Measurements from ENCODE around the gene CHST15. TPM values are rescaled to one million over a fixed set of nuclear protein-coding genes. Genes with fewer than 3 reads are reported as not detected.

Gene CHST15
- total RNA-seq, 1 experiment from 2014 or later = 17.1 TPM

DNA sequence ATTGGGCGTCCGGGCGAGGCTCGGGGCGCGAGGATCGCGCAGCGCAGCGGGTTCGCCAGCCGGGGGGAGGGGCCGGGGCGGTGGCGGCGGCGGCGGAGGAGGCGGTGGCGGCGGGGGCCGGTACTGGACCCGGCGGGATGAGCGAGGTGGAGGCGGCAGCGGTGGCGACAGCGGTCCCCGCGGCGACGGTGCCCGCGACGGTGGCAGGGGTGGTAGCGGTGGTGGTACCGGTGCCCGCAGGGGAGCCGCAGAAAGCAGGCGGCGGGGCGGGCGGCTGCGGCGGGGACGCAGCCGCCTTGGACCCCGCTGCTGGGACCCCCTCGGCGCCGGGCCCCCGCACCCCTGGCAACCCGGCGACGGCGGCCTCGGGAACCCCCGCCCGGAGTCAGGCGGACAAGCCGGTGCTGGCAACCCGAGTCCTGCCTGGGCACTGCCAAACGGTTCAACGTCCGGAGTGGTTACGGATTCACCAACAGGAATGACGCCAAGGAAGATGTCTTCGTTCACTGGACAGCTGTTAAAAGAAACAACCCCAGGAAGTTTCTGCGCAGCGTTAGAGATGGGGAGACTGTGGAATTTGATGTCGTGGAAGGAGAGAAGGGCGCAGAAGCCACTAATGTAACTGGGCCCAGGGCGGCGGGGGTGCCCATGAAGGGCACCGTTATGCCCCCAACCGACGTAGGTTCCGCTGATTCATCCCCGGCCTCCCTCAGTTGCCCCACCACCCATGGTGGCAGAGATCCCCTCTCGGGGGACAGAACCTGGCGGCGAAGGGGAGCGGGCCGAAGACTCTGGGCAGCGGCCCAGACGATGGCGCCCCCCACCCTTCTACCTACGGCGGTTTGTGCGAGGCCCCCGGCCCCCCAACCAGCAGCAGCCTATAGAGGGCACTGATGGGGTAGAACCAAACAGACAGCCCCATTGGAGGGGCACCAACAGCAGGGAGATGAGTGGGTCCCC, 101.5 kb downstream of the CHST15 start:
- no peaks in the 10 kb centered on the region for H3K36me3 ChIP-seq (ENCODE audit: low read depth, low read length)
- ATAC-seq (no peak), DNase-seq (no peak)
- H3K27me3 ChIP-seq (ENCODE audit: low read length) = no peaks in the 10 kb centered on the region
- H3F3A ChIP-seq (ENCODE audit: low read length, unreplicated experiment) = no peaks in the 10 kb centered on the region
- no peak overlapping the region for H3K27ac ChIP-seq (ENCODE audit: low read length)
- no peak overlapping the region for H3K4me3 ChIP-seq (ENCODE audit: low read length)
- ChIA-PET POLR2A (ENCODE audit: unreplicated experiment) (no interaction called here), CTCF (no interaction called here)
- no peak overlapping the region for H2AFZ ChIP-seq (ENCODE audit: low read length)
- peaks cover 26% of the 10 kb centered on the region for H3K4me1 ChIP-seq (ENCODE audit: insufficient read depth, low read length)
- H3K79me2 ChIP-seq (ENCODE audit: low read length) = no peaks in the 10 kb centered on the region
- no peak for TF ChIP-seq EZH2 (IDR thresholded peaks at IDR 0.05; ENCODE audit: low read length, unreplicated experiment)
- no peak for TF ChIP-seq CTCF (conservative IDR thresholded peaks at IDR 0.05; ENCODE audit: low read depth, low read length)
- no peak for TF ChIP-seq EZH2phosphoT487 (IDR thresholded peaks at IDR 0.05; ENCODE audit: borderline replicate concordance, low read length)
- no peaks in the 10 kb centered on the region for H4K20me1 ChIP-seq (ENCODE audit: low read length)
- intact Hi-C loops (cut with micrococcal nuclease) = no loop called here
- H3K9ac ChIP-seq (ENCODE audit: low read length) = no peak overlapping the region
- no peaks in the 10 kb centered on the region for H3K9me3 ChIP-seq (ENCODE audit: low read length)
- no TSS peak for BruUV-seq (replicated peaks)
- no peaks in the 10 kb centered on the region for H3K9me2 ChIP-seq (replicated peaks; ENCODE audit: low read length)
- H3K4me2 ChIP-seq (ENCODE audit: low read length) = no peak overlapping the region

- ATAC-seq = no peak
- ChIA-PET POLR2A (ENCODE audit: unreplicated experiment) (no interaction called here), CTCF (no interaction called here)
- intact Hi-C loops (cut with micrococcal nuclease) = no loop called here
- no peak overlapping the region for H3K4me2 ChIP-seq (ENCODE audit: low read length)
- no peaks in the 10 kb centered on the region for H3K36me3 ChIP-seq (ENCODE audit: low read depth, low read length)
- H3K4me3 ChIP-seq (ENCODE audit: low read length) = no peak overlapping the region
- no TSS peak for BruUV-seq (replicated peaks)
- no peaks in the 10 kb centered on the region for H4K20me1 ChIP-seq (ENCODE audit: low read length)
- H3K27me3 ChIP-seq (ENCODE audit: low read length) = no peaks in the 10 kb centered on the region
- no peak overlapping the region for H2AFZ ChIP-seq (ENCODE audit: low read length)
- peaks cover 17% of the 10 kb centered on the region for H3K4me1 ChIP-seq (ENCODE audit: insufficient read depth, low read length)
- H3K79me2 ChIP-seq (ENCODE audit: low read length) = no peaks in the 10 kb centered on the region
- no peaks in the 10 kb centered on the region for H3K9me2 ChIP-seq (replicated peaks; ENCODE audit: low read length)
- no peak for DNase-seq
- H3K9me3 ChIP-seq (ENCODE audit: low read length) = no peaks in the 10 kb centered on the region
- no peaks in the 10 kb centered on the region for H3F3A ChIP-seq (ENCODE audit: low read length, unreplicated experiment)
- H3K9ac ChIP-seq (ENCODE audit: low read length) = no peak overlapping the region
- TF ChIP-seq EZH2phosphoT487 (IDR thresholded peaks at IDR 0.05; ENCODE audit: borderline replicate concordance, low read length) (no peak), CTCF (conservative IDR thresholded peaks at IDR 0.05; ENCODE audit: low read depth, low read length) (no peak), EZH2 (IDR thresholded peaks at IDR 0.05; ENCODE audit: low read length, unreplicated experiment) (no peak)
- no peak overlapping the region for H3K27ac ChIP-seq (ENCODE audit: low read length)
Measured at GRCh38 chr10:123990889-123991288, 102.5 kb downstream of the CHST15 start.

DNA sequence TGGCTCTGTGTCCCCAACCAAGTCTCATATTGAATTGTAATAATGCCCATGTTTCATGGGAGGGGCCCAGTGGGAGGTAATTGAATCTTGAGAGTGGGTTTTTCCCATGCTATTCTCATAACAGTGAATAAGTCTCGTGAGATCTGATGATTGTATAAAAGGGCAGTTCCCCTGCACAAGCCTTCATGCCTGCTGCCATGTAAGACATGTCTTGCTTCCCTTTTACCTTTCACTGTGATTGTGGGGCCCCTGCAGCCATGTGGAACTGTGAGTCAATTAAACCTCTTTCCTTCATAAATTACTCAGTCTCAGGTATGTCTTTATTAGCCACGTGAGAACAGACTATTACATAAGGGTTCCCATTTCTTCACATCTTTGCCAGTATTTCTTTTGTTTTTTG, 104.7 kb downstream of the CHST15 start:
- no peak overlapping the region for H3K4me3 ChIP-seq (ENCODE audit: low read length)
- no peaks in the 10 kb centered on the region for H3K9me3 ChIP-seq (ENCODE audit: low read length)
- no peak overlapping the region for H3K9ac ChIP-seq (ENCODE audit: low read length)
- H3K9me2 ChIP-seq (replicated peaks; ENCODE audit: low read length) = no peaks in the 10 kb centered on the region
- no peaks in the 10 kb centered on the region for H3K79me2 ChIP-seq (ENCODE audit: low read length)
- no peaks in the 10 kb centered on the region for H4K20me1 ChIP-seq (ENCODE audit: low read length)
- H3K27ac ChIP-seq (ENCODE audit: low read length) = no peak overlapping the region
- no peak for TF ChIP-seq EZH2phosphoT487 (IDR thresholded peaks at IDR 0.05; ENCODE audit: borderline replicate concordance, low read length)
- no peak for TF ChIP-seq CTCF (conservative IDR thresholded peaks at IDR 0.05; ENCODE audit: low read depth, low read length)
- no peaks in the 10 kb centered on the region for H3K36me3 ChIP-seq (ENCODE audit: low read depth, low read length)
- intact Hi-C loops (cut with micrococcal nuclease) = no loop called here
- H3F3A ChIP-seq (ENCODE audit: low read length, unreplicated experiment) = no peaks in the 10 kb centered on the region
- no peak overlapping the region for H2AFZ ChIP-seq (ENCODE audit: low read length)
- H3K27me3 ChIP-seq (ENCODE audit: low read length) = no peaks in the 10 kb centered on the region
- no peak overlapping the region for H3K4me2 ChIP-seq (ENCODE audit: low read length)
- no peaks in the 10 kb centered on the region for H3K4me1 ChIP-seq (ENCODE audit: insufficient read depth, low read length)
- ATAC-seq (no peak), DNase-seq (no peak)
- ChIA-PET POLR2A (ENCODE audit: unreplicated experiment) (no interaction called here), CTCF (no interaction called here)
- BruUV-seq (replicated peaks) = no TSS peak

Data from PC-3 (cell line).